ENCODE data around the gene PIPOX.

The PIPOX gene

GRCh38 chr17:29061036-29061435 lies 18.1 kb downstream of the PIPOX start:
- Histone ChIP-seq H4K20me1 (ENCODE audit: insufficient read depth, low read length) (no peaks in the 10 kb centered on the region), H3F3A (ENCODE audit: insufficient read depth, low read length) (no peaks in the 10 kb centered on the region), H3K4me2 (ENCODE audit: low read depth, low read length) (no peak overlapping the region), H3K79me2 (ENCODE audit: low read length) (no peaks in the 10 kb centered on the region), H3K27ac (ENCODE audit: low read length) (no peak overlapping the region), H3K4me3 (ENCODE audit: low read length) (no peak overlapping the region), H3K27me3 (replicated peaks; ENCODE audit: insufficient read depth, low read length) (no peaks in the 10 kb centered on the region), H3K36me3 (replicated peaks; ENCODE audit: insufficient read depth, low read length) (no peaks in the 10 kb centered on the region), H3K9me2 (replicated peaks; ENCODE audit: insufficient read depth, low read length) (no peaks in the 10 kb centered on the region), H3K9me3 (replicated peaks; ENCODE audit: insufficient read depth, low read length) (no peaks in the 10 kb centered on the region), H3K9ac (ENCODE audit: low read length) (no peak overlapping the region), H3K4me1 (ENCODE audit: low read length) (no peaks in the 10 kb centered on the region), H2AFZ (ENCODE audit: low read length) (no peak overlapping the region)
- no peak for TF ChIP-seq EZH2phosphoT487 (IDR thresholded peaks at IDR 0.05; ENCODE audit: low read length)
- TF ChIP-seq CTCF (IDR thresholded peaks at IDR 0.05; ENCODE audit: low read length), result no peak
- no peak for TF ChIP-seq EZH2 (optimal IDR thresholded peaks at IDR 0.05; ENCODE audit: low read depth, low read length)
- DNase-seq, result no peak

GRCh38 chr17:29062215-29062614 lies 19.3 kb downstream of the PIPOX start:
- no peaks in the 10 kb centered on the region for H3K4me1 ChIP-seq (ENCODE audit: low read length)
- H3K9ac ChIP-seq (ENCODE audit: low read length), result no peak overlapping the region
- no peak overlapping the region for H3K4me3 ChIP-seq (ENCODE audit: low read length)
- no peaks in the 10 kb centered on the region for H3K27me3 ChIP-seq (replicated peaks; ENCODE audit: insufficient read depth, low read length)
- TF ChIP-seq CTCF (IDR thresholded peaks at IDR 0.05; ENCODE audit: low read length), result no peak
- no peak for TF ChIP-seq EZH2phosphoT487 (IDR thresholded peaks at IDR 0.05; ENCODE audit: low read length)
- TF ChIP-seq EZH2 (optimal IDR thresholded peaks at IDR 0.05; ENCODE audit: low read depth, low read length), result no peak
- H3K4me2 ChIP-seq (ENCODE audit: low read depth, low read length), result no peak overlapping the region
- H4K20me1 ChIP-seq (ENCODE audit: insufficient read depth, low read length), result no peaks in the 10 kb centered on the region
- no peaks in the 10 kb centered on the region for H3F3A ChIP-seq (ENCODE audit: insufficient read depth, low read length)
- H3K9me3 ChIP-seq (replicated peaks; ENCODE audit: insufficient read depth, low read length), result no peaks in the 10 kb centered on the region
- H3K36me3 ChIP-seq (replicated peaks; ENCODE audit: insufficient read depth, low read length), result no peaks in the 10 kb centered on the region
- no peaks in the 10 kb centered on the region for H3K9me2 ChIP-seq (replicated peaks; ENCODE audit: insufficient read depth, low read length)
- H3K27ac ChIP-seq (ENCODE audit: low read length), result no peak overlapping the region
- H2AFZ ChIP-seq (ENCODE audit: low read length), result no peak overlapping the region
- no peak for DNase-seq
- H3K79me2 ChIP-seq (ENCODE audit: low read length), result no peaks in the 10 kb centered on the region

DNA sequence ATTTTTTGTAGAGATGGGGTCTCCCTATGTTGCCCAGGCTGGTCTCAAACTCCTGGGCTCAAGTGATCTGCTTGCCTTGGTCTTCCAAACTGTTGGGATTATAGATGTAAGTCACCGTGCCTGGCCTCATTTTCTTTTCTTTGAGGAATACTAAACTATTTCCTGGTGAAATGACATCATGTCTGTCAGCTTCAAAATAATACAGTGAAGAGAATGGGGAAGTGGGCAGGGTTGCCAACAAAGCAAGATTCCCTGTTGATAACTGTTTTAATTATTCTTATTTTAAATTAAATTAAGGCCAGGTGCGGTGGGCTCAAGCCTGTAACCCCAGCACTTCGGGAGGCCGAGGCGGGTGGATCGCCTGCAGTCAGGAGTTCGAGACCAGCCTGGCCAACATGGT lies 21.1 kb downstream of the PIPOX start:
- H3K4me3 ChIP-seq (ENCODE audit: low read length), result no peak overlapping the region
- no peak overlapping the region for H2AFZ ChIP-seq (ENCODE audit: low read length)
- H3K9ac ChIP-seq (ENCODE audit: low read length), result no peak overlapping the region
- no peaks in the 10 kb centered on the region for H3K9me2 ChIP-seq (replicated peaks; ENCODE audit: insufficient read depth, low read length)
- H3F3A ChIP-seq (ENCODE audit: insufficient read depth, low read length), result no peaks in the 10 kb centered on the region
- TF ChIP-seq EZH2phosphoT487 (IDR thresholded peaks at IDR 0.05; ENCODE audit: low read length), result no peak
- H3K27ac ChIP-seq (ENCODE audit: low read length), result no peak overlapping the region
- H3K36me3 ChIP-seq (replicated peaks; ENCODE audit: insufficient read depth, low read length), result no peaks in the 10 kb centered on the region
- H3K4me2 ChIP-seq (ENCODE audit: low read depth, low read length), result no peak overlapping the region
- H3K27me3 ChIP-seq (replicated peaks; ENCODE audit: insufficient read depth, low read length), result no peaks in the 10 kb centered on the region
- no peaks in the 10 kb centered on the region for H3K79me2 ChIP-seq (ENCODE audit: low read length)
- DNase-seq, result no peak
- no peaks in the 10 kb centered on the region for H3K9me3 ChIP-seq (replicated peaks; ENCODE audit: insufficient read depth, low read length)
- H4K20me1 ChIP-seq (ENCODE audit: insufficient read depth, low read length), result no peaks in the 10 kb centered on the region
- H3K4me1 ChIP-seq (ENCODE audit: low read length), result no peaks in the 10 kb centered on the region

DNA sequence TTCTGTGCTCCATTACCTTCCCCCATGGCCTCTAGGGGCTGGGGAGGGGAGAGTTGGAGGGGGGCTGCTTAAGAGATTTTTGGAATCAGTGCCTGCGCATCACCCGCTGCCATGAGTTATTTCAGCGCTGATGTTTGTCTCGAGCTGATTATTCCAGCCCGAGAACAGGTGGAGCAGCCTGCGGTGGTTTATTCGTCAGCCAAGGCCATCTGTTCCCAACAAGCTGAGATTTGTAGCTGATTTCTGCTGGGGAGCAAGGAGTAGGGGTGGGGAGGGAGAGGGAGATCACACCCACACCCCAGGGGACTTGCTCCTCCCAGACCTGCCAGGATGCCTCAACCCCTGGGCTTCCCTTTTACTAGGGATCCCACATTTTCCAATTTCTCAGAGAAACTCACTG lies 23.1 kb downstream of the PIPOX start:
- Histone ChIP-seq H3K4me3 (ENCODE audit: low read length) (no peak overlapping the region), H3K4me1 (ENCODE audit: low read length) (no peaks in the 10 kb centered on the region), H3K36me3 (replicated peaks; ENCODE audit: insufficient read depth, low read length) (no peaks in the 10 kb centered on the region), H3K4me2 (ENCODE audit: low read depth, low read length) (no peak overlapping the region), H3K9me2 (replicated peaks; ENCODE audit: insufficient read depth, low read length) (no peaks in the 10 kb centered on the region), H3F3A (ENCODE audit: insufficient read depth, low read length) (no peaks in the 10 kb centered on the region), H3K79me2 (ENCODE audit: low read length) (no peaks in the 10 kb centered on the region), H4K20me1 (ENCODE audit: insufficient read depth, low read length) (no peaks in the 10 kb centered on the region), H2AFZ (ENCODE audit: low read length) (no peak overlapping the region), H3K9me3 (replicated peaks; ENCODE audit: insufficient read depth, low read length) (no peaks in the 10 kb centered on the region), H3K27me3 (replicated peaks; ENCODE audit: insufficient read depth, low read length) (no peaks in the 10 kb centered on the region), H3K27ac (ENCODE audit: low read length) (no peak overlapping the region), H3K9ac (ENCODE audit: low read length) (no peak overlapping the region)
- DNase-seq, result no peak
- TF ChIP-seq EZH2phosphoT487 (IDR thresholded peaks at IDR 0.05; ENCODE audit: low read length) (no peak), CTCF (IDR thresholded peaks at IDR 0.05; ENCODE audit: low read length) (no peak), EZH2 (optimal IDR thresholded peaks at IDR 0.05; ENCODE audit: low read depth, low read length) (no peak)

All from MM.1S (cell line).